ENCODE measurements around the gene DSC1.

DNA sequence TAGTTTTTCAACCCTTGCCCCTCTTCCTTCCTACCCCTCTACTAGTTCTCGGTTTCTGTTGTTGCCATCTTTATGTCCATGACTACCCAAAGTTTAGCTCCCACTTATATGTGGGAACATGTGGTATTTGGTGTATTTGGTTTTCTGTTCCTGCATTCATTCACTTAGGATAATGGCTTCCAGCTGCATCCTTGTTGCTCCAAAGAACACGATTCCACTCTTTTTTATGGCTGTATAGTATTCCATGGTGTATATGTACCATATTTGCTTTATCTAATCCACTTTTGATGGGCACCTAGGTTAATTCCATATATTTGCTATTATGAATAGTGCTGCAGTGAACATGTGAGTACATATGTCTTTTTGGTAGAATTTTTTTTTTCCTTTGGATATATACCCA, 20.6 kb upstream of the DSC1 start:
- TF ChIP-seq SIN3A (IDR thresholded peaks at IDR 0.05; ENCODE audit: borderline replicate concordance, insufficient read depth, low read length) (no peak), POLR2AphosphoS5 (IDR thresholded peaks at IDR 0.05; ENCODE audit: low read depth, low read length) (no peak), TAF1 (IDR thresholded peaks at IDR 0.05; ENCODE audit: borderline replicate concordance, insufficient read depth, low read length) (no peak)
- TF ChIP-seq, protein P1, sequence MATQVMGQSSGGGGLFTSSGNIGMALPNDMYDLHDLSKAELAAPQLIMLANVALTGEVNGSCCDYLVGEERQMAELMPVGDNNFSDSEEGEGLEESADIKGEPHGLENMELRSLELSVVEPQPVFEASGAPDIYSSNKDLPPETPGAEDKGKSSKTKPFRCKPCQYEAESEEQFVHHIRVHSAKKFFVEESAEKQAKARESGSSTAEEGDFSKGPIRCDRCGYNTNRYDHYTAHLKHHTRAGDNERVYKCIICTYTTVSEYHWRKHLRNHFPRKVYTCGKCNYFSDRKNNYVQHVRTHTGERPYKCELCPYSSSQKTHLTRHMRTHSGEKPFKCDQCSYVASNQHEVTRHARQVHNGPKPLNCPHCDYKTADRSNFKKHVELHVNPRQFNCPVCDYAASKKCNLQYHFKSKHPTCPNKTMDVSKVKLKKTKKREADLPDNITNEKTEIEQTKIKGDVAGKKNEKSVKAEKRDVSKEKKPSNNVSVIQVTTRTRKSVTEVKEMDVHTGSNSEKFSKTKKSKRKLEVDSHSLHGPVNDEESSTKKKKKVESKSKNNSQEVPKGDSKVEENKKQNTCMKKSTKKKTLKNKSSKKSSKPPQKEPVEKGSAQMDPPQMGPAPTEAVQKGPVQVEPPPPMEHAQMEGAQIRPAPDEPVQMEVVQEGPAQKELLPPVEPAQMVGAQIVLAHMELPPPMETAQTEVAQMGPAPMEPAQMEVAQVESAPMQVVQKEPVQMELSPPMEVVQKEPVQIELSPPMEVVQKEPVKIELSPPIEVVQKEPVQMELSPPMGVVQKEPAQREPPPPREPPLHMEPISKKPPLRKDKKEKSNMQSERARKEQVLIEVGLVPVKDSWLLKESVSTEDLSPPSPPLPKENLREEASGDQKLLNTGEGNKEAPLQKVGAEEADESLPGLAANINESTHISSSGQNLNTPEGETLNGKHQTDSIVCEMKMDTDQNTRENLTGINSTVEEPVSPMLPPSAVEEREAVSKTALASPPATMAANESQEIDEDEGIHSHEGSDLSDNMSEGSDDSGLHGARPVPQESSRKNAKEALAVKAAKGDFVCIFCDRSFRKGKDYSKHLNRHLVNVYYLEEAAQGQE (IDR thresholded peaks at IDR 0.05; ENCODE audit: insufficient read depth in 1 of 2, low read depth in 2 of 2, low read length in 2 of 2): no peak

All from PFSK-1 (cell line).